GM04503 (cell line): ENCODE measurements around the gene AOPEP.
A peak's percentile ranks its signal among the peaks of the same experiment; 100 is the strongest.

Source experiments
- DNase-seq: peaks from one replicate; pipeline ENCODE4 v3.0.0-alpha.2; 2012; ENCODE audit warnings: low read depth

Gene AOPEP

GRCh38 chr9:94760010-94760409 is 33.5 kb downstream of the AOPEP start:
- no peak for DNase-seq

- DNase-seq = no peak
Measured at GRCh38 chr9:94760660-94761059, 34.2 kb downstream of the AOPEP start.

- DNase-seq = no peak
Measured at GRCh38 chr9:94761481-94761880, 35.0 kb downstream of the AOPEP start.

GRCh38 chr9:94767331-94768072 is 41.0 kb downstream of the AOPEP start:
- no peak for DNase-seq

GRCh38 chr9:94768766-94769165 is 42.3 kb downstream of the AOPEP start:
- DNase-seq = no peak

GRCh38 chr9:94770334-94770733 is 43.8 kb downstream of the AOPEP start:
- DNase-seq = no peak

GRCh38 chr9:94771096-94771495 is 44.6 kb downstream of the AOPEP start:
- DNase-seq = no peak

- DNase-seq = no peak
Measured at GRCh38 chr9:94772144-94772543, 45.6 kb downstream of the AOPEP start.

GRCh38 chr9:94772639-94773303 is 46.3 kb downstream of the AOPEP start:
- DNase-seq = no peak

- DNase-seq = no peak
Measured at GRCh38 chr9:94773655-94774054, 47.2 kb downstream of the AOPEP start.

- no peak for DNase-seq
Measured at GRCh38 chr9:94778013-94778412, 51.5 kb downstream of the AOPEP start.

GRCh38 chr9:94779031-94779430 is 52.5 kb downstream of the AOPEP start:
- no peak for DNase-seq

GRCh38 chr9:94779693-94780290 is 53.3 kb downstream of the AOPEP start:
- no peak for DNase-seq

GRCh38 chr9:94780516-94780950 is 54.0 kb downstream of the AOPEP start:
- no peak for DNase-seq

GRCh38 chr9:94782355-94783101 is 56.0 kb downstream of the AOPEP start:
- DNase-seq = peak; percentile 83

GRCh38 chr9:94783102-94783682 is 56.7 kb downstream of the AOPEP start:
- peak; percentile 91 for DNase-seq

- no peak for DNase-seq
Measured at GRCh38 chr9:94783928-94784327, 57.4 kb downstream of the AOPEP start.

- DNase-seq = no peak
Measured at GRCh38 chr9:94785215-94786169, 59.0 kb downstream of the AOPEP start.

- no peak for DNase-seq
Measured at GRCh38 chr9:94786586-94786985, 60.1 kb downstream of the AOPEP start.

- no peak for DNase-seq
Measured at GRCh38 chr9:94787266-94787665, 60.8 kb downstream of the AOPEP start.

- DNase-seq = no peak
Measured at GRCh38 chr9:94788570-94789105, 62.1 kb downstream of the AOPEP start.
